NOMO-1 treated with DMSO at 0.1 percent for 48 hours (cell line): ENCODE results near the gene ZNF474.

Experiments
- DNase-seq: peaks from one replicate; lab custom pipeline; 2025; ENCODE audit not compliant: unreplicated experiment; lab: John Stamatoyannopoulos, UW

ZNF474 gene

GRCh38 chr5:122180146-122180712 lies 50.9 kb downstream of the ZNF474 start:
- DNase-seq = no peak

DNA sequence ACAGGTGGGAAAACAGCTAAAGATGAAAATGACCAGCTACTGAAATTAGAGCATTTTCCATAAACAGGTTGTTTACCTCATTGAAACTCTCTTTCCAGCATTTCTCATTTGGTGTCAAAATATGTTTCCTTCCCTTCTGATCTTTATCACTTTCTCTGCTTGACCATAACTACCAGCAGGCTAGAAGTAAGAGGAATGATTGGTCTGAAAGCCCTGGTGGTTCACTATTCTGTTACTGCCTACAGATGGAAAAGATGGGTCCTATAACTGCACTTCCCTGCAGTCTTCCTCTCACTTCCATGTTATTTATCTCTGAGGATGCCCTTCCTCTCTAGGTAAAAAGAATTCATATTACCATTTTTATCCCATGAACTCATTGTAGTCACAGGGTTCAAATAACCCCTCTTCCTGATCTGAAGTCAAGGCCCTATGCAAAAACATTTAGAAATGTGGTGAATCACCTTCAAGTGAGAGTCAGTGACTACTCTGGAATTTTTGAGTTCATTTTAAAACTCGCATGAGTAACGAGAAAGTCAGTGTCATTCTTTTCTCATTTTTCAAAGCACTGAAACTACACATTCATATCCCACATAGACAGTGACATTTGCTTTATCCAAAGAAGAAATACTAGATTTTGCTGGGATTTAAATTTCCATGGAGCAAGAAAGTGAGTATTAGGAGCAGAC lies 51.7 kb downstream of the ZNF474 start:
- no peak for DNase-seq

- DNase-seq = no peak
Measured at GRCh38 chr5:122181863-122182262, 52.5 kb downstream of the ZNF474 start.

DNA sequence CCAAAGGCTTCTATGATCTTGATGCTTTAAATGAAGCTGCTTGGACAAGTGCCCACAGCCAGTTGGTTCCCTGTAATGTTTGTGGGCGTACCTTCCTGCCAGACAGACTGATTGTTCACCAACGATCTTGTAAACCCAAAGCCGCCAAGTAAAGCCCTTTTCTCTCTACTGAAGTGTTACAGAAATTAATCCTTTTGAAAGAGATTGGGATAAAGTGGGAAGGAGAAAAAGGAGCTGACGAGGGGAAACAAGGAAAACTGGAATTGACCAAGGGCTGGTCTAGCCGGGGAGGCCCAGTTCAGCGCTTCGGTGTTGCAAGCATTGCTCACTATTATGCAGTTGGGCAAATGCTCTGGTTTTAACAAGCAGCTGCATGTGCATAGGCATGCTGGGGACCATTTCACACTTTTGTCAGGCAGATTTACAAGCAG lies 53.2 kb downstream of the ZNF474 start:
- no peak for DNase-seq

DNA sequence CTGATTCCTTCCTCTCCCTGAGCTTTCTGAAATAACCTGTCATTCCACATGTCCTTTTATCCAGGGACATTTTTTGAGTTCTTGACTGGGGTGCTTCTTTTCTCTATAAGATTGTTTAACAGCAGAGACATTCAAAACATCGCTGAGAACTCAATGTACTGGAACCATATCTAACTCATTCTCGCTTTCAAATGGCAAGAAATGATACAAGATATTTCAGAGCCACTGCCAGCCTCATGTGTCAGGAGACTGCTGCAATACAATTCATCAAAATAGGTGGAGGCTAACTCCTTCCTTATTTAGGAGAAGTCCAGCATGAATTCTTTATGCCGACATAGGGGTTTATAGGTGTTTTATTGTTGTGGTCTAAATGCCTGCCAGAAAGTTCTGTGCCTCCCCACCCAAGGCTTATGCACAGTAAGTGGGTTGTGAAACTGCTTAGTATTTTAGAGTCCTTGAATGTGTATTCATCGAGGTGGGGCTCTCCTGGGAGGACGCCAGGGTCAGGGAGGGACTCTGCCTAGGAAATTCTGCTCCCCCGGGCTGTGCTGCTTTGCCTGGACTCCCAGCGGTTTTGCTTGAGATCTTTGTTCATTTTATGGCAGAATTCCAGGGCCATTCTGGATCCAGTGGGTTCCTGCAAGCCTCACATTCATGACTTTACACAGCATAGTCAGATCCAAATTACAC lies 53.9 kb downstream of the ZNF474 start:
- no peak for DNase-seq

DNA sequence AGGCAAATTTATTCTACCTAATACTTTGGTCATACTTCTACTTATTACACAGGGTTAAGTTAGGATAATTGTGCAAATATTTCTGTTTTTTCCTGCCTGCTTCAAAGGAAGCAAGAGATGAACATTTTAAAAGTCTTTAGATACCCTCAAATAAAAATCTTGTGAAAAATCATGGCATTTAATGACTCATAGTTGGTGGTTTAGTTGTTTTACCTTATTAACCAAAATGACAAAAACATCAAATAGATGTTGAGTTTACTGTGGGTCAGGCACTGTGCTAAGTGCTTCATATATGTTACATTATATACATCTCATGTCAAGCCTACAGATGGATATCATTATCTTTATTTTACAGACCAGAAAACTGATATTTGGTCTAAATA lies 54.4 kb downstream of the ZNF474 start:
- no peak for DNase-seq

DNA sequence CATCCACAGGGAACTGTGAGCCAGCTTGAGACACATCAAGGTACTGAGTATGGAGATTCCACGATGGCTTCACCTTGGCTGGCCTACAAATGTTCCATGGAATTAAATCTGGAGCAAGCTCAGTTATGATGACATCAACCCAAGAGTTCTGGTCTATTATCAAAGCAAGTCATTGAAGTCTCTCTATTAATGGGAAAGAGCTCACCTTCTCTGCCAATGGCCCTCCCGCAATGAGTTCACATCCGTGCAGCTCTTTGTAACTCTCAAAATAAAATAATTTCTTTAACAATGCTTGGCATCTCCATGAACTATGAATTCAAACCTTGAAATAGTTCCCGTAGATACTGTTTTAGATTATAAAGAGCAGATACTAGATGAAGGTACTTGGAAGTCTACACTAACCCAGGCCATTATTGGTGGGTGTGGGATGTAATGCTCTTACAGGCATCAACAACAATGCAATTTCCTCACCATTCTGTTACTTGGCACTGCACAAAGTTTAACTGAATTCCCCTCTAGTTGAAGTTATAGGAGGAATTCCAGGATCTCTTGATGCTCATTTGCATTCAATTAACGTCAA lies 55.4 kb downstream of the ZNF474 start:
- DNase-seq = no peak

DNA sequence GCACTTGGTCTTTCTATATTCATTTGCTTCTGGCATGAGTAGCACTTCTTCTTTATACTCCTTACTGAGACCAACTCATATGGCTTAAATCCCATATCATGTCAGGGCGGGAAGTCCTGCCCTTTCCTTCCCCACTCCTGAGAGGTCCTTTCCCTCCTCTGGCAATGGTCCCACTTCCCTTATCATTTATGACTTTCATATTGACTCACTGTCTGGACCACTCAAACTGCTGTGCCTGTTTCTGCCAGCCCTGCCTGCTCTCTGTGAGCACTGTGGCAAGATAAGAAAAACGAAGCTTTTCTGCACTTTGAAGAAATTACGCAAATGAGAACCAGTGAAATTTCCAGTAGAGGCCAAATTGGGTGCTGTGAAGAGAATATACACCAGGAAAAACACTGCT lies 58.1 kb downstream of the ZNF474 start:
- DNase-seq = no peak

- DNase-seq = no peak
Measured at GRCh38 chr5:122190156-122190555, 60.8 kb downstream of the ZNF474 start.

- peak; percentile 63 for DNase-seq
Measured at GRCh38 chr5:122192497-122193496, 63.5 kb downstream of the ZNF474 start.

DNA sequence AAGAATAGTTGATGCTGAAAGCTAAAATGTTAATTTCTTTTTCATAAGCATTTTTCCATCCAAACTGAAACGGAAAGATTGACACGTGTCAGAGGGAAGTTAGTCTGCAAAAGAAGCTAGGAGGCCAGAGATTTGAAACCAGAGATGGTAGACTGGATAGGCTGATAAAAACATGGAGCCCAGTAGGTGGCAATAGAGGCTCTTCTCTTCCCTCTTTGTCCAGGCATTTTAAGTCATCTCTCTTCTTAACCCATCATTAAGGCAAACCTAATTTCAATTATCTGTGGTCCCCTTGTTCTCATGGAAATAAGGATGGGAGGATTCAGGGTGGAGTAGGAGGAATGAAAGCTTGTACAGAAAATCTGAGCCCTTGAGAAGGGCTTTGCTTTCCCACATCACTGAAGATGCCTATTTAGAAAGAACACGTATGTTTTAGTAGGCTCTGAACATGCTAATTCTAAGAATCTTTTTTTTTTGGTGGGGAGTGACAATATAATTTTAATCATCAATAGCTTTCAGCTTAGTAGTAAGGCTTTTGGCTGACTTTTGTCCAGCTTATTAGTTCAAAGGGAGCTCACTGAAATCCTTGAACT lies 66.6 kb downstream of the ZNF474 start:
- peak; percentile 26 for DNase-seq

DNA sequence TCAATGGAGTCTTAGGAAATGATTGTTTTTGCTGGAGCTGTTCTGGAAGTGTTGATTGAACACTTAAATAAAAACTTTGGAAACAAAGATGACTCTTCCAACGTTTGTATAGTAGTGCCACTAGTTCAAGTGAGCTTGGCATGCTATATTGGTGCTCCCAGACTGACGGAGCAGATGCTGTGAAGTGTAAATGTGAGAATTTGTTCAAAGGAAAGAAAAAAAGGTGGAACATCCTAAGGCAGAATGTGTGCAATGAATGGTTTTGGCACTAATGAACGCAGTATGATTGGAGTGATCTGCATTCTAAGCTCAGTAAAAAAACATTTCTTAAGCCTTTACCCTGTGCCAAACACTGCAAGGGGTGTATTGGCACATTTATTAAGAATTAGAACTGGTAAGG lies 69.8 kb downstream of the ZNF474 start:
- DNase-seq = no peak

DNA sequence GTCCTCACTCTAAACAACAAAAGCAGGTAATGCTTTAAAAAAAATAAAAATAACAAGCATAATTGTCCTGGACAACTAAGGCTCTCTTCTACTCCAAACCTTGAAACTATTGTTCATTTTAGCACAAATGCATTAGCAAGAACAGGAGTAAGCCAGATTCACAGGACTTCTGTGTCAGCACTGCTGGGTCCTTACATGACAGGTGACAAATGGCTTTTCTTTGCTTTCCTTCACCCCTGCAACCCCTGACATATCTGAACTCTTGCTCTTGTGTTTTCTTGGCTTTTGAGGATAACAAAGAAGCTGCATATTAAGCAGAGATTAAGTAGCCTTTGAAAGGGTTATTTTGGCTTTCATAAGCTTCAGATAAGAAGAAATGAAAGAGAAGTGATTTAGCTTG lies 71.1 kb downstream of the ZNF474 start:
- DNase-seq = no peak

DNA sequence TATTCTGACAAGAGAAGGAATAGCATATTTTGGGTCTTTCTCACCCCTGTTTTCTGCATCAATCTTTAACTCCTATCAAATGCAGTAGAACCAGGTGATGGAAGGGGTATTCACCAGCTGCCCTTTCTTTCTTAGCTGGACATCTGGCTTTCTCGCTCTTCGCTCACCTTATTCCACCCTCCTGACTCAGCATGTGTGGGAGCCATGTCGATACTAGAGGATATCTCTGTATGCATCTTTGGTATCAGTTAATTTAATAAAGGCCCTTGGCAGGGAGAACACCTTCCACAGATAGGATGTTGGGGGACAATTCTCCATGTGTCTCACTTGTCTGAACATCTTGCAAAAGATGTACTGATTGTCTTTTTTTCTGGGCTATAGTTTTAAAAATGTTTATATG lies 71.5 kb downstream of the ZNF474 start:
- no peak for DNase-seq

DNA sequence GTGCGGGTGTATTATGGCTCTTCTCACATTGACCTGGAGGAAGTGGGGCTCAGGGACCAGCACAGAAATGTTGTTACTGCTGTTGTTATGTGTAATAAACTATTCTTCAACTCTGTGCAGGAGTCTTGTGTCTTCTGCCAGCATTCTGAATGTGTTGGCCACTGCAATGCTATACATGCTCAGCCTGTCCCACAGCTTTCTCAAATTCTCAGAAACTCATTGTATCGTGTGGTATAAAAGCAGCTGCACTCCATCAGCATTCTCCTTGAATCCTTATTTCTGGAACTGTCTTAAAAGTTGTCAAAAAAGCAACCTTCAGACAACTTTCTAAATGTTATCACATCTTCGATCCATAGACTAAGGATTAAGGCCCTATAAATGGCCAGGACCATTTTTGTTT lies 72.0 kb downstream of the ZNF474 start:
- DNase-seq = no peak

DNA sequence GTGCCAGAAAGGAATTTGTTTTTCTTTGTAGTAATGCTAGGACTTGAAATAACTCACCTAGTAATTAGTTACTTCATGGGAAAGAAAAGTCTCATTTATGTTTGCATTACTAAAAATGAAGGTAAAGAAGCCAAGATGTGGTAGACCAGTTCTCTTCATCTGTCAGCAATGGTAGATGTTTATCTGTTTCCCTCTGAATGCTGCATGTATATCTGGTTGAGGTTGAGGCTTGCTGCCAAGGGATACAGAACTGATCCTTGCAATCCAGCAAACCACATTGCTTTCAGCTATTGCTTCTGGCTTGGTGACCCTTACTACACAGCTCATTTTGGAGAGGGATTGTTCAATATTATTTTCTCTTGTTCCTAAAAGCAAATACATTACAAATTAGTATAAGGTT lies 73.6 kb downstream of the ZNF474 start:
- DNase-seq = no peak
